H1 (cell line): Measurements from ENCODE around the gene FRRS1. TPM values are rescaled to one million over a fixed set of nuclear protein-coding genes. Genes with fewer than 3 reads are reported as not detected.

Experiments used
- CTCF ChIA-PET: fragments of 300-600 bp; sonication (Branson Sonifier 250); formaldehyde crosslinking; loops from one replicate; lab custom pipeline; 2021; ENCODE audit not compliant: partially characterized antibody; lab: Charles Lee
- POLR2A ChIA-PET: fragments of 300-600 bp; sonication (Branson Sonifier 250); formaldehyde crosslinking; loops from one replicate; lab custom pipeline; 2021; ENCODE audit warnings: inconsistent platforms; ENCODE audit not compliant: partially characterized antibody; lab: Charles Lee
- DNase-seq, 2 experiments: peaks; one replicate each; pipeline versions ENCODE4 v3.0.0 to v3.0.0-alpha.2; 2010 to 2022; ENCODE audit warnings: low spot score in 2 of 2, low read depth in 1 of 2, mixed read lengths in 1 of 2
- FAIRE-seq: peaks from 2 replicates; lab custom pipeline; 2011; peaks lifted over from hg19 to GRCh38; lab: Jason Lieb, UNC
- H2AFZ ChIP-seq: 2 replicates; pipeline ENCODE4 v1.8.1; 2012; ENCODE audit warnings: low read length, inconsistent platforms
- H2AK5ac ChIP-seq: 2 replicates; pipeline ENCODE4 v1.6.1; 2013; ENCODE audit warnings: low read depth, low read length
- H2BK120ac ChIP-seq: replicated peaks from 2 replicates; pipeline ENCODE3; 2013; ENCODE audit warnings: low read depth, low read length, inconsistent platforms
- H2BK12ac ChIP-seq: 2 replicates; pipeline ENCODE4 v1.6.1; 2013; ENCODE audit warnings: low read depth, low read length
- H2BK15ac ChIP-seq: 2 replicates; pipeline ENCODE4 v1.6.1; 2013; ENCODE audit warnings: low read length
- H2BK20ac ChIP-seq: 2 replicates; pipeline ENCODE4 v1.6.1; 2013; ENCODE audit warnings: low read length
- H2BK5ac ChIP-seq: 2 replicates; pipeline ENCODE4 v1.6.1; 2013; ENCODE audit warnings: low read depth, low read length
- H3K14ac ChIP-seq: 2 replicates; pipeline ENCODE4 v1.6.1; 2013; ENCODE audit warnings: inconsistent platforms; ENCODE audit not compliant: insufficient read length
- H3K18ac ChIP-seq: 2 replicates; pipeline ENCODE4 v1.6.1; 2013; ENCODE audit warnings: low read length; ENCODE audit errors: extremely low read depth
- H3K23ac ChIP-seq: 2 replicates; pipeline ENCODE4 v1.6.1; 2013; ENCODE audit warnings: inconsistent platforms; ENCODE audit not compliant: insufficient read length
- H3K23me2 ChIP-seq: 2 replicates; pipeline ENCODE4 v1.6.1; 2013; ENCODE audit warnings: low read depth, low read length
- H3K27ac ChIP-seq: 2 replicates; pipeline ENCODE4 v1.6.1; 2011; ENCODE audit warnings: low read depth, low read length, inconsistent platforms
- H3K27me3 ChIP-seq, 4 experiments: replicated peaks in 1 of 4; 1 replicate in 1 of 4; 2 replicates in 3 of 4; pipeline versions ENCODE4 v1.6.1 to v1.8.1; 2011 to 2013; ENCODE audit warnings: low read length in 3 of 4, mild to moderate bottlenecking in 3 of 4, inconsistent platforms in 2 of 4, mixed read lengths in 2 of 4, moderate library complexity in 1 of 4; ENCODE audit not compliant: control insufficient read depth in 3 of 4, insufficient read depth in 3 of 4; ENCODE audit errors: extremely low read depth in 1 of 4
- H3K36me3 ChIP-seq, 4 experiments: 2 replicates each; pipeline versions ENCODE4 v1.6.1 to v1.8.1; 2011 to 2013; ENCODE audit warnings: mild to moderate bottlenecking in 4 of 4, low read length in 3 of 4, moderate library complexity in 2 of 4, control low read depth in 1 of 4, inconsistent platforms in 1 of 4; ENCODE audit not compliant: insufficient read depth in 4 of 4, control insufficient read depth in 2 of 4
- H3K4ac ChIP-seq: replicated peaks from 2 replicates; pipeline ENCODE3; 2013; ENCODE audit warnings: low read length, low read depth, mixed read lengths, inconsistent platforms; ENCODE audit not compliant: insufficient read length
- H3K4me1 ChIP-seq, 4 experiments: replicated peaks in 1 of 4; 1 replicate in 1 of 4; 2 replicates in 3 of 4; pipeline versions ENCODE4 v1.6.1 to v1.8.1; 2011 to 2013; ENCODE audit warnings: low read length in 3 of 4, inconsistent platforms in 2 of 4, mixed read lengths in 1 of 4; ENCODE audit not compliant: insufficient read depth in 4 of 4, control insufficient read depth in 3 of 4
- H3K4me2 ChIP-seq, 2 experiments: 2 replicates each; pipeline versions ENCODE4 v1.6.1 to v1.8.1; 2011 to 2013; ENCODE audit warnings: low read depth in 2 of 2, low read length in 2 of 2, control low read depth in 1 of 2, inconsistent platforms in 1 of 2, mild to moderate bottlenecking in 1 of 2; ENCODE audit not compliant: insufficient read depth in 1 of 2
- H3K4me3 ChIP-seq, 4 experiments: fragments of 200-600, 300-600 bp in 1 of 4; sonication (generic), shearing (Covaris generic), sonication (Bioruptor Twin) in 1 of 4; 2 replicates each; pipeline versions ENCODE4 v1.5.1 to v1.8.1; 2011 to 2016; ENCODE audit warnings: low read length in 4 of 4, low read depth in 3 of 4, control low read depth in 2 of 4, inconsistent platforms in 2 of 4, mild to moderate bottlenecking in 2 of 4, mixed read lengths in 1 of 4, moderate library complexity in 1 of 4; ENCODE audit not compliant: insufficient read depth in 2 of 4; ENCODE audit errors: extremely low read depth in 1 of 4
- H3K56ac ChIP-seq: replicated peaks from 2 replicates; pipeline ENCODE3; 2013; ENCODE audit warnings: low read depth, mild to moderate bottlenecking, mixed read lengths, low read length, inconsistent platforms; ENCODE audit not compliant: insufficient read length
- H3K79me1 ChIP-seq: 2 replicates; pipeline ENCODE4 v1.6.1; 2013; ENCODE audit warnings: low read depth, low read length, control low read depth
- H3K79me2 ChIP-seq, 2 experiments: 2 replicates each; pipeline versions ENCODE4 v1.6.1 to v1.8.1; 2012 to 2013; ENCODE audit warnings: low read length in 2 of 2, mild to moderate bottlenecking in 2 of 2, inconsistent platforms in 1 of 2; ENCODE audit not compliant: insufficient read depth in 2 of 2, control insufficient read depth in 1 of 2
- H3K9ac ChIP-seq, 4 experiments: replicated peaks in 1 of 4; 1 replicate in 1 of 4; 2 replicates in 3 of 4; pipeline versions ENCODE4 v1.6.1 to v1.8.1; 2011 to 2013; ENCODE audit warnings: low read depth in 3 of 4, low read length in 3 of 4, control low read depth in 2 of 4, mild to moderate bottlenecking in 2 of 4, moderate library complexity in 2 of 4, inconsistent platforms in 1 of 4; ENCODE audit errors: extremely low read depth in 1 of 4
- H3K9me3 ChIP-seq, 2 experiments: 2 replicates each; pipeline versions ENCODE4 v1.6.1 to v1.8.1; 2012 to 2013; ENCODE audit warnings: mild to moderate bottlenecking in 2 of 2, moderate library complexity in 2 of 2, control low read depth in 1 of 2, inconsistent platforms in 1 of 2, low read depth in 1 of 2, low read length in 1 of 2, mixed read lengths in 1 of 2; ENCODE audit not compliant: insufficient read depth in 2 of 2
- H4K20me1 ChIP-seq, 2 experiments: replicated peaks in 1 of 2; 2 replicates each; pipeline versions ENCODE3 to v1.8.1; 2011 to 2013; ENCODE audit warnings: inconsistent platforms in 2 of 2, low read length in 2 of 2, mild to moderate bottlenecking in 1 of 2; ENCODE audit not compliant: insufficient read depth in 2 of 2, control insufficient read depth in 1 of 2
- H4K5ac ChIP-seq: 2 replicates; pipeline ENCODE4 v1.6.1; 2013; ENCODE audit warnings: low read length, low read depth, mixed read lengths, inconsistent platforms; ENCODE audit not compliant: insufficient read length
- H4K8ac ChIP-seq: 2 replicates; pipeline ENCODE4 v1.8.0; 2013; ENCODE audit warnings: mild to moderate bottlenecking, moderate library complexity, low read length, inconsistent platforms; ENCODE audit not compliant: insufficient read depth; ENCODE audit errors: extremely low read depth
- H4K91ac ChIP-seq: replicated peaks from 2 replicates; pipeline ENCODE3; 2013; ENCODE audit warnings: low read length, mixed read lengths, inconsistent platforms; ENCODE audit not compliant: insufficient read length
- BRCA1 ChIP-seq: IDR thresholded peaks from 2 replicates; pipeline ENCODE4 v1.6.1; 2012; ENCODE audit warnings: low read depth, low read length, improper control_type of control experiment
- CBX8 ChIP-seq: fragments of 300-800, 300-1000 bp; sonication (generic); IDR thresholded peaks from 2 replicates; pipeline ENCODE4 v1.7.1; 2016; ENCODE audit warnings: low read depth, low read length, borderline replicate concordance
- EZH2 ChIP-seq: fragments of 200-600 bp; sonication (generic); IDR thresholded peaks from 2 replicates; pipeline ENCODE4 v1.7.1; 2012; ENCODE audit warnings: low read depth, mild to moderate bottlenecking, moderate library complexity, low read length, inconsistent platforms; ENCODE audit not compliant: severe bottlenecking
- MAX ChIP-seq: IDR thresholded peaks from 2 replicates; pipeline ENCODE4 v1.6.1; 2012; ENCODE audit warnings: inconsistent platforms
- NRF1 ChIP-seq: IDR thresholded peaks from 2 replicates; pipeline ENCODE4 v1.6.1; 2011; ENCODE audit warnings: mild to moderate bottlenecking, low read depth, low read length, improper control_type of control experiment
- POLR2AphosphoS5 ChIP-seq: IDR thresholded peaks from 2 replicates; pipeline ENCODE4 v1.6.1; 2011; ENCODE audit warnings: low read depth, low read length
- RAD21 ChIP-seq, 2 experiments: IDR thresholded peaks in 1 of 2; conservative IDR thresholded peaks in 1 of 2; 2 replicates each; pipeline ENCODE4 v1.6.1; 2011; ENCODE audit warnings: low read depth in 2 of 2, low read length in 2 of 2, improper control_type of control experiment in 1 of 2, inconsistent platforms in 1 of 2, mild to moderate bottlenecking in 1 of 2, moderate library complexity in 1 of 2
- SIN3A ChIP-seq, 2 experiments: IDR thresholded peaks in 1 of 2; conservative IDR thresholded peaks in 1 of 2; 2 replicates each; pipeline ENCODE4 v1.6.1; 2011 to 2012; ENCODE audit warnings: low read length in 2 of 2, improper control_type of control experiment in 1 of 2, low read depth in 1 of 2, mild to moderate bottlenecking in 1 of 2
- SP1 ChIP-seq: IDR thresholded peaks from 2 replicates; pipeline ENCODE4 v1.6.1; 2011; ENCODE audit warnings: low read depth, low read length
- TAF7 ChIP-seq: optimal IDR thresholded peaks from 2 replicates; pipeline ENCODE3; 2011; ENCODE audit warnings: low read depth, mild to moderate bottlenecking, inconsistent platforms, low read length, moderate library complexity, borderline replicate concordance
- TCF12 ChIP-seq: IDR thresholded peaks from 2 replicates; pipeline ENCODE4 v1.6.1; 2011; ENCODE audit warnings: low read depth, mild to moderate bottlenecking, low read length
- polyA plus RNA-seq, 7 experiments: library from polyadenylated mRNA; depleted of rRNA in 3 of 7; stranded (reverse) in 5 of 7; unstranded in 2 of 7; fragments of >200 nt in 5 of 7; fragments of 200-250 nt in 2 of 7; gene quantifications; 1 replicate in 5 of 7; 2 replicates in 1 of 7; 4 replicates in 1 of 7; pipeline versions ENCODE4 v1.2.1 to v1.2.3, GENCODE V29; 2011 to 2013; ENCODE audit warnings: missing spikeins in 2 of 7, mixed read lengths in 2 of 7
- total RNA-seq: library from RNA; stranded (reverse); fragmentation: NEBNext Ultra II Directional; extraction: Animal tissue kit (Norgen Biotek cat#: 25700); gene quantifications from 2 replicates; pipeline ENCODE4 v1.2.1, GENCODE V29; 2021
- TF ChIP-seq, protein P1 (sequence below): IDR thresholded peaks from 2 replicates; pipeline ENCODE4 v1.6.1; 2012; ENCODE audit warnings: low read length, inconsistent platforms

The FRRS1 gene
- total and polyA plus RNA-seq, 2 of the 8 experiments (the other 6 are each of a cell fraction or from before 2014, with no cell fraction given), result 3.5 to 6.5 TPM

DNA sequence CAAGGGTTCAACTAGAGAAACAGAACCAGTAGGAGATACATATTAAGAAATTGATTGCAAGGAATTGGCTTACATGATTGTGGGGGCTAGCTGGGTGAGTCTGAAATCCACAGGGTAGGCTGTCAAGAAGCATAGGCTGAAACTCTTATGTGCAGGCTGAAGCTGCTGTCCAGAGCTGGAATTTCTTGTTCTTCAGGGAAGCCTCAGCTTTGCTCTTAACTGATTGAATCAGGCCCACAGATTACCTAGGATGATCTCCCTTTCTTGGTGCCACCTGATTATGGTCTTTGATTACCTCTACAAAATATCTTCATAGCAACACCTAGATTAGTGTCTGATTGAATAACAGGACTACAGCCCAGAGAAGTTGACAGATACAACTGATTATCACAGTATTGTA lies 22.5 kb upstream of the FRRS1 start:
- H3K4me2 ChIP-seq, result no peak overlapping the region
- no peak for TF ChIP-seq NRF1
- TF ChIP-seq POLR2AphosphoS5, result no peak
- no peak for TF ChIP-seq CBX8
- TF ChIP-seq, protein P1, sequence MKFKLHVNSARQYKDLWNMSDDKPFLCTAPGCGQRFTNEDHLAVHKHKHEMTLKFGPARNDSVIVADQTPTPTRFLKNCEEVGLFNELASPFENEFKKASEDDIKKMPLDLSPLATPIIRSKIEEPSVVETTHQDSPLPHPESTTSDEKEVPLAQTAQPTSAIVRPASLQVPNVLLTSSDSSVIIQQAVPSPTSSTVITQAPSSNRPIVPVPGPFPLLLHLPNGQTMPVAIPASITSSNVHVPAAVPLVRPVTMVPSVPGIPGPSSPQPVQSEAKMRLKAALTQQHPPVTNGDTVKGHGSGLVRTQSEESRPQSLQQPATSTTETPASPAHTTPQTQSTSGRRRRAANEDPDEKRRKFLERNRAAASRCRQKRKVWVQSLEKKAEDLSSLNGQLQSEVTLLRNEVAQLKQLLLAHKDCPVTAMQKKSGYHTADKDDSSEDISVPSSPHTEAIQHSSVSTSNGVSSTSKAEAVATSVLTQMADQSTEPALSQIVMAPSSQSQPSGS, result no peak
- TF ChIP-seq TAF7, result no peak
- no peak for TF ChIP-seq SP1
- no peak for TF ChIP-seq MAX
- no peak for TF ChIP-seq TCF12
- TF ChIP-seq SIN3A (conservative IDR thresholded peaks at IDR 0.05 in 1 of 2, IDR thresholded peaks at IDR 0.05 in 1 of 2; ENCODE audit: low read depth in 1 of 2, low read length in 2 of 2), result no peak
- no peak for TF ChIP-seq BRCA1
- no peak for TF ChIP-seq EZH2
- TF ChIP-seq RAD21 (IDR thresholded peaks at IDR 0.05 in 1 of 2, conservative IDR thresholded peaks at IDR 0.05 in 1 of 2; ENCODE audit: low read depth in 2 of 2, low read length in 2 of 2), result no peak
- H2BK15ac ChIP-seq, result no peak overlapping the region
- no peak overlapping the region for H2BK12ac ChIP-seq
- no peak overlapping the region for H3K9ac ChIP-seq
- no peak overlapping the region for H4K91ac ChIP-seq
- H3K27me3 ChIP-seq, result no peaks in the 10 kb centered on the region
- ChIA-PET POLR2A (no interaction called here), CTCF (interaction anchor here (0.6 to 1.6 kb wide), 2 partner anchors 16 to 262 kb away, joined by 3 to 4 read pairs; no protein-coding TSS in a partner anchor)
- no peak overlapping the region for H2AFZ ChIP-seq
- no peak overlapping the region for H3K4ac ChIP-seq
- no peaks in the 10 kb centered on the region for H4K20me1 ChIP-seq
- H2AK5ac ChIP-seq, result no peak overlapping the region
- H3K4me1 ChIP-seq, result no peaks in the 10 kb centered on the region
- H3K79me1 ChIP-seq, result no peaks in the 10 kb centered on the region
- no peak for FAIRE-seq
- no peak overlapping the region for H4K8ac ChIP-seq
- no peaks in the 10 kb centered on the region for H3K23me2 ChIP-seq
- no peaks in the 10 kb centered on the region for H3K9me3 ChIP-seq
- no peak overlapping the region for H2BK20ac ChIP-seq
- H2BK5ac ChIP-seq, result no peak overlapping the region
- no peak for DNase-seq
- H3K4me3 ChIP-seq, result no peak overlapping the region
- H3K18ac ChIP-seq, result no peak overlapping the region
- no peak overlapping the region for H3K56ac ChIP-seq
- no peak overlapping the region for H4K5ac ChIP-seq
- no peak overlapping the region for H3K27ac ChIP-seq
- H3K14ac ChIP-seq, result no peak overlapping the region
- no peaks in the 10 kb centered on the region for H3K79me2 ChIP-seq
- no peaks in the 10 kb centered on the region for H3K36me3 ChIP-seq
- H2BK120ac ChIP-seq, result no peak overlapping the region
- H3K23ac ChIP-seq, result no peak overlapping the region
